DMS53 (cell line): ENCODE results near the gene UGT3A2.

Experiments
- DNase-seq: peaks from one replicate; lab custom pipeline; 2025; lab: John Stamatoyannopoulos, UW

Gene UGT3A2

GRCh38 chr5:36066540-36067210 lies at the start of gene UGT3A2:
Gene UGT3A2 (minus strand): TSS chr5:36066882. CDS start chr5:36066789, 93 bp downstream.
- DNase-seq: peak; percentile 28

- no peak for DNase-seq
Measured at GRCh38 chr5:36111238-36111637, 44.6 kb upstream of the UGT3A2 start.

- DNase-seq: peak; percentile 28
Measured at GRCh38 chr5:36108758-36109460, 42.2 kb upstream of the UGT3A2 start.

- no peak for DNase-seq
Measured at GRCh38 chr5:36105819-36106218, 39.1 kb upstream of the UGT3A2 start.

GRCh38 chr5:36099748-36100147 lies 33.1 kb upstream of the UGT3A2 start:
- DNase-seq: no peak

GRCh38 chr5:36096486-36096885 lies 29.8 kb upstream of the UGT3A2 start:
- no peak for DNase-seq

GRCh38 chr5:36089989-36090388 lies 23.3 kb upstream of the UGT3A2 start:
- peak; percentile 74 for DNase-seq

GRCh38 chr5:36079200-36079781 lies 12.6 kb upstream of the UGT3A2 start:
- DNase-seq: peak; percentile 82

- no peak for DNase-seq
Measured at GRCh38 chr5:36078430-36078829, 11.7 kb upstream of the UGT3A2 start.

GRCh38 chr5:36073595-36074216 lies 7.0 kb upstream of the UGT3A2 start:
- DNase-seq: peak; percentile 57

- no peak for DNase-seq
Measured at GRCh38 chr5:36070687-36071571, 4.2 kb upstream of the UGT3A2 start.

GRCh38 chr5:36068751-36069281 lies 2.1 kb upstream of the UGT3A2 start:
- no peak for DNase-seq

- peak; percentile 7 for DNase-seq
Measured at GRCh38 chr5:36066001-36066539, 612 bp downstream of the UGT3A2 start.

GRCh38 chr5:36060420-36060887 lies 6.2 kb downstream of the UGT3A2 start:
- DNase-seq: peak; percentile 18

- no peak for DNase-seq
Measured at GRCh38 chr5:36059571-36060419, 6.9 kb downstream of the UGT3A2 start.

GRCh38 chr5:36058776-36059175 lies 7.9 kb downstream of the UGT3A2 start:
- DNase-seq: no peak

- DNase-seq: no peak
Measured at GRCh38 chr5:36057386-36057785, 9.3 kb downstream of the UGT3A2 start.

GRCh38 chr5:36056422-36056821 lies 10.3 kb downstream of the UGT3A2 start:
- no peak for DNase-seq

- no peak for DNase-seq
Measured at GRCh38 chr5:36055984-36056383, 10.7 kb downstream of the UGT3A2 start.

- DNase-seq: no peak
Measured at GRCh38 chr5:36054647-36055046, 12.0 kb downstream of the UGT3A2 start.
